H1 (cell line): ENCODE measurements around the gene SPTB. TPM values are rescaled to one million over a fixed set of nuclear protein-coding genes. Genes with fewer than 3 reads are reported as not detected.

Experiments used
- CTCF ChIA-PET: fragments of 300-600 bp; sonication (Branson Sonifier 250); formaldehyde crosslinking; loops from one replicate; lab custom pipeline; 2021; ENCODE audit not compliant: partially characterized antibody; lab: Charles Lee
- POLR2A ChIA-PET: fragments of 300-600 bp; sonication (Branson Sonifier 250); formaldehyde crosslinking; loops from one replicate; lab custom pipeline; 2021; ENCODE audit warnings: inconsistent platforms; ENCODE audit not compliant: partially characterized antibody; lab: Charles Lee
- DNase-seq, 2 experiments: peaks; one replicate each; pipeline versions ENCODE4 v3.0.0 to v3.0.0-alpha.2; 2010 to 2022; ENCODE audit warnings: low spot score in 2 of 2, low read depth in 1 of 2, mixed read lengths in 1 of 2
- FAIRE-seq: peaks from 2 replicates; lab custom pipeline; 2011; peaks lifted over from hg19 to GRCh38; lab: Jason Lieb, UNC
- H2AFZ ChIP-seq: 2 replicates; pipeline ENCODE4 v1.8.1; 2012; ENCODE audit warnings: low read length, inconsistent platforms
- H2AK5ac ChIP-seq: 2 replicates; pipeline ENCODE4 v1.6.1; 2013; ENCODE audit warnings: low read depth, low read length
- H2BK120ac ChIP-seq: replicated peaks from 2 replicates; pipeline ENCODE3; 2013; ENCODE audit warnings: low read depth, low read length, inconsistent platforms
- H2BK12ac ChIP-seq: 2 replicates; pipeline ENCODE4 v1.6.1; 2013; ENCODE audit warnings: low read depth, low read length
- H2BK15ac ChIP-seq: 2 replicates; pipeline ENCODE4 v1.6.1; 2013; ENCODE audit warnings: low read length
- H2BK20ac ChIP-seq: 2 replicates; pipeline ENCODE4 v1.6.1; 2013; ENCODE audit warnings: low read length
- H2BK5ac ChIP-seq: 2 replicates; pipeline ENCODE4 v1.6.1; 2013; ENCODE audit warnings: low read depth, low read length
- H3K14ac ChIP-seq: 2 replicates; pipeline ENCODE4 v1.6.1; 2013; ENCODE audit warnings: inconsistent platforms; ENCODE audit not compliant: insufficient read length
- H3K18ac ChIP-seq: 2 replicates; pipeline ENCODE4 v1.6.1; 2013; ENCODE audit warnings: low read length; ENCODE audit errors: extremely low read depth
- H3K23ac ChIP-seq: 2 replicates; pipeline ENCODE4 v1.6.1; 2013; ENCODE audit warnings: inconsistent platforms; ENCODE audit not compliant: insufficient read length
- H3K23me2 ChIP-seq: 2 replicates; pipeline ENCODE4 v1.6.1; 2013; ENCODE audit warnings: low read depth, low read length
- H3K27ac ChIP-seq: 2 replicates; pipeline ENCODE4 v1.6.1; 2011; ENCODE audit warnings: low read depth, low read length, inconsistent platforms
- H3K27me3 ChIP-seq, 4 experiments: replicated peaks in 1 of 4; 1 replicate in 1 of 4; 2 replicates in 3 of 4; pipeline versions ENCODE4 v1.6.1 to v1.8.1; 2011 to 2013; ENCODE audit warnings: low read length in 3 of 4, mild to moderate bottlenecking in 3 of 4, inconsistent platforms in 2 of 4, mixed read lengths in 2 of 4, moderate library complexity in 1 of 4; ENCODE audit not compliant: control insufficient read depth in 3 of 4, insufficient read depth in 3 of 4; ENCODE audit errors: extremely low read depth in 1 of 4
- H3K36me3 ChIP-seq, 4 experiments: 2 replicates each; pipeline versions ENCODE4 v1.6.1 to v1.8.1; 2011 to 2013; ENCODE audit warnings: mild to moderate bottlenecking in 4 of 4, low read length in 3 of 4, moderate library complexity in 2 of 4, control low read depth in 1 of 4, inconsistent platforms in 1 of 4; ENCODE audit not compliant: insufficient read depth in 4 of 4, control insufficient read depth in 2 of 4
- H3K4ac ChIP-seq: replicated peaks from 2 replicates; pipeline ENCODE3; 2013; ENCODE audit warnings: low read length, low read depth, mixed read lengths, inconsistent platforms; ENCODE audit not compliant: insufficient read length
- H3K4me1 ChIP-seq, 4 experiments: replicated peaks in 1 of 4; 1 replicate in 1 of 4; 2 replicates in 3 of 4; pipeline versions ENCODE4 v1.6.1 to v1.8.1; 2011 to 2013; ENCODE audit warnings: low read length in 3 of 4, inconsistent platforms in 2 of 4, mixed read lengths in 1 of 4; ENCODE audit not compliant: insufficient read depth in 4 of 4, control insufficient read depth in 3 of 4
- H3K4me2 ChIP-seq, 2 experiments: 2 replicates each; pipeline versions ENCODE4 v1.6.1 to v1.8.1; 2011 to 2013; ENCODE audit warnings: low read depth in 2 of 2, low read length in 2 of 2, control low read depth in 1 of 2, inconsistent platforms in 1 of 2, mild to moderate bottlenecking in 1 of 2; ENCODE audit not compliant: insufficient read depth in 1 of 2
- H3K4me3 ChIP-seq, 4 experiments: fragments of 200-600, 300-600 bp in 1 of 4; sonication (generic), shearing (Covaris generic), sonication (Bioruptor Twin) in 1 of 4; 2 replicates each; pipeline versions ENCODE4 v1.5.1 to v1.8.1; 2011 to 2016; ENCODE audit warnings: low read length in 4 of 4, low read depth in 3 of 4, control low read depth in 2 of 4, inconsistent platforms in 2 of 4, mild to moderate bottlenecking in 2 of 4, mixed read lengths in 1 of 4, moderate library complexity in 1 of 4; ENCODE audit not compliant: insufficient read depth in 2 of 4; ENCODE audit errors: extremely low read depth in 1 of 4
- H3K56ac ChIP-seq: replicated peaks from 2 replicates; pipeline ENCODE3; 2013; ENCODE audit warnings: low read depth, mild to moderate bottlenecking, mixed read lengths, low read length, inconsistent platforms; ENCODE audit not compliant: insufficient read length
- H3K79me1 ChIP-seq: 2 replicates; pipeline ENCODE4 v1.6.1; 2013; ENCODE audit warnings: low read depth, low read length, control low read depth
- H3K79me2 ChIP-seq, 2 experiments: 2 replicates each; pipeline versions ENCODE4 v1.6.1 to v1.8.1; 2012 to 2013; ENCODE audit warnings: low read length in 2 of 2, mild to moderate bottlenecking in 2 of 2, inconsistent platforms in 1 of 2; ENCODE audit not compliant: insufficient read depth in 2 of 2, control insufficient read depth in 1 of 2
- H3K9ac ChIP-seq, 4 experiments: replicated peaks in 1 of 4; 1 replicate in 1 of 4; 2 replicates in 3 of 4; pipeline versions ENCODE4 v1.6.1 to v1.8.1; 2011 to 2013; ENCODE audit warnings: low read depth in 3 of 4, low read length in 3 of 4, control low read depth in 2 of 4, mild to moderate bottlenecking in 2 of 4, moderate library complexity in 2 of 4, inconsistent platforms in 1 of 4; ENCODE audit errors: extremely low read depth in 1 of 4
- H3K9me3 ChIP-seq, 2 experiments: 2 replicates each; pipeline versions ENCODE4 v1.6.1 to v1.8.1; 2012 to 2013; ENCODE audit warnings: mild to moderate bottlenecking in 2 of 2, moderate library complexity in 2 of 2, control low read depth in 1 of 2, inconsistent platforms in 1 of 2, low read depth in 1 of 2, low read length in 1 of 2, mixed read lengths in 1 of 2; ENCODE audit not compliant: insufficient read depth in 2 of 2
- H4K20me1 ChIP-seq, 2 experiments: replicated peaks in 1 of 2; 2 replicates each; pipeline versions ENCODE3 to v1.8.1; 2011 to 2013; ENCODE audit warnings: inconsistent platforms in 2 of 2, low read length in 2 of 2, mild to moderate bottlenecking in 1 of 2; ENCODE audit not compliant: insufficient read depth in 2 of 2, control insufficient read depth in 1 of 2
- H4K5ac ChIP-seq: 2 replicates; pipeline ENCODE4 v1.6.1; 2013; ENCODE audit warnings: low read length, low read depth, mixed read lengths, inconsistent platforms; ENCODE audit not compliant: insufficient read length
- H4K8ac ChIP-seq: 2 replicates; pipeline ENCODE4 v1.8.0; 2013; ENCODE audit warnings: mild to moderate bottlenecking, moderate library complexity, low read length, inconsistent platforms; ENCODE audit not compliant: insufficient read depth; ENCODE audit errors: extremely low read depth
- H4K91ac ChIP-seq: replicated peaks from 2 replicates; pipeline ENCODE3; 2013; ENCODE audit warnings: low read length, mixed read lengths, inconsistent platforms; ENCODE audit not compliant: insufficient read length
- EGR1 ChIP-seq: IDR thresholded peaks from 2 replicates; pipeline ENCODE4 v1.6.1; 2011; ENCODE audit warnings: low read depth, low read length, borderline replicate concordance
- HDAC6 ChIP-seq: IDR thresholded peaks from one replicate; pipeline ENCODE4 v1.7.1; 2012; ENCODE audit warnings: low read depth, mild to moderate bottlenecking, inconsistent platforms, low read length, moderate library complexity
- KDM4A ChIP-seq: IDR thresholded peaks from one replicate; pipeline ENCODE4 v1.7.1; 2012; ENCODE audit warnings: low read depth, mild to moderate bottlenecking, moderate library complexity, low read length, inconsistent platforms; ENCODE audit not compliant: severe bottlenecking
- NRF1 ChIP-seq: IDR thresholded peaks from 2 replicates; pipeline ENCODE4 v1.6.1; 2011; ENCODE audit warnings: mild to moderate bottlenecking, low read depth, low read length, improper control_type of control experiment
- PHF8 ChIP-seq: fragments of 200-600 bp; sonication (generic); conservative IDR thresholded peaks from 2 replicates; pipeline ENCODE4 v1.7.1; 2012; ENCODE audit warnings: low read depth, mild to moderate bottlenecking, inconsistent platforms, low read length, moderate library complexity
- RAD21 ChIP-seq, 2 experiments: IDR thresholded peaks in 1 of 2; conservative IDR thresholded peaks in 1 of 2; 2 replicates each; pipeline ENCODE4 v1.6.1; 2011; ENCODE audit warnings: low read depth in 2 of 2, low read length in 2 of 2, improper control_type of control experiment in 1 of 2, inconsistent platforms in 1 of 2, mild to moderate bottlenecking in 1 of 2, moderate library complexity in 1 of 2
- RFX5 ChIP-seq: IDR thresholded peaks from 2 replicates; pipeline ENCODE4 v1.6.1; 2011; ENCODE audit warnings: low read depth, low read length, improper control_type of control experiment, borderline replicate concordance
- TAF7 ChIP-seq: optimal IDR thresholded peaks from 2 replicates; pipeline ENCODE3; 2011; ENCODE audit warnings: low read depth, mild to moderate bottlenecking, inconsistent platforms, low read length, moderate library complexity, borderline replicate concordance
- WGBS, 2 experiments: shearing (Covaris generic) in 1 of 2; methylation state at CpG; one replicate each; pipeline versions ENCODE4 v1.1.6 to v1.1.7; 2013 to 2015; ENCODE audit warnings: low lambda C conversion rate in 2 of 2, mixed read lengths in 2 of 2, inconsistent platforms in 1 of 2, low coverage in 1 of 2, missing lambda C conversion rate in 1 of 2; ENCODE audit not compliant: insufficient replicate concordance in 2 of 2, insufficient coverage in 1 of 2, insufficient read length in 1 of 2; ENCODE audit errors: extremely low coverage in 1 of 2, missing lambda C conversion rate in 1 of 2; 5-methylcytosine and 5-hydroxymethylcytosine counted together
- polyA plus RNA-seq, 7 experiments: library from polyadenylated mRNA; depleted of rRNA in 3 of 7; stranded (reverse) in 5 of 7; unstranded in 2 of 7; fragments of >200 nt in 5 of 7; fragments of 200-250 nt in 2 of 7; gene quantifications; 1 replicate in 5 of 7; 2 replicates in 1 of 7; 4 replicates in 1 of 7; pipeline versions ENCODE4 v1.2.1 to v1.2.3, GENCODE V29; 2011 to 2013; ENCODE audit warnings: missing spikeins in 2 of 7, mixed read lengths in 2 of 7
- total RNA-seq: library from RNA; stranded (reverse); fragmentation: NEBNext Ultra II Directional; extraction: Animal tissue kit (Norgen Biotek cat#: 25700); gene quantifications from 2 replicates; pipeline ENCODE4 v1.2.1, GENCODE V29; 2021

Gene SPTB
- total and polyA plus RNA-seq, 2 of the 8 experiments (the other 6 are each of a cell fraction or from before 2014, with no cell fraction given) = 0.30 to 2.4 TPM

DNA sequence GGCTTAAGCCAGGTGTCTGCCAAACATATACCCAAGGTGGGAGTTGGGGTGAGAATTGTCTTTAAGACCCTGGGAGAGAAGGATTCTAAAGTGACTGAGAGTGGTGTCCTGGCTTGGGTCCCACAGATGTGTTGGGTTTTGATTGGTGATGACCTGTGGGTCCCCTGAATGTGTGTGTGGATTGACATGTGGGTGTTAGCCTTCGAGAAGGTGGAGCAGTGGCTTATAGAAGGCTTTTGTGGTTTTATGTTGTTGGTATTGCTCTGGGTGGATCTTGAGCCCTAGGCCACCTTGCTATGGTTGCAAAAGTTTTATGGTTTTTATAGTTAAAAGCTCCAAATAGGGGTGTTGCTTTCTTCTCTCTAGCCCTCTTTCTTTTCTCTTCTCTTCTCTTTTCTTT is 145.8 kb downstream of the SPTB start:
- no peaks in the 10 kb centered on the region for H3K27me3 ChIP-seq
- H3K9ac ChIP-seq = no peak overlapping the region
- no peak overlapping the region for H2BK20ac ChIP-seq
- H2AK5ac ChIP-seq = no peak overlapping the region
- no peak overlapping the region for H3K4me3 ChIP-seq
- H3K27ac ChIP-seq = no peak overlapping the region
- peaks cover 3 to 11% of the 10 kb centered on the region in 2 experiments for H4K20me1 ChIP-seq
- no peak overlapping the region for H3K4ac ChIP-seq
- TF ChIP-seq KDM4A (no peak), EGR1 (no peak), TAF7 (no peak), RAD21 (IDR thresholded peaks at IDR 0.05 in 1 of 2, conservative IDR thresholded peaks at IDR 0.05 in 1 of 2; ENCODE audit: low read depth in 2 of 2, low read length in 2 of 2) (no peak), RFX5 (no peak), HDAC6 (no peak), PHF8 (no peak), NRF1 (no peak)
- no peak overlapping the region for H3K18ac ChIP-seq
- H2BK120ac ChIP-seq = no peak overlapping the region
- no peak overlapping the region for H3K4me2 ChIP-seq
- no peaks in the 10 kb centered on the region for H3K9me3 ChIP-seq
- no peaks in the 10 kb centered on the region; the same call in 1 of the 2 replicates for H3K79me1 ChIP-seq
- peaks cover 0 to 19% of the 10 kb centered on the region in 2 experiments; a peak in 1 of 4 replicates for H3K79me2 ChIP-seq
- no peak overlapping the region for H4K8ac ChIP-seq
- WGBS, 2 experiments = 57% methylated on average over 1 of the region's 1 CpG; no CpG with 5 or more reads in 1 of the 2 experiments
- no peak overlapping the region for H3K56ac ChIP-seq
- no peak for FAIRE-seq
- peaks cover 16 to 43% (median 37%) of the 10 kb centered on the region in 4 experiments; a peak in 7 of 8 replicates for H3K36me3 ChIP-seq
- no peak overlapping the region for H2AFZ ChIP-seq
- no peak overlapping the region for H3K23ac ChIP-seq
- POLR2A ChIA-PET = interaction anchor here (0.9 to 1.5 kb wide), 3 partner anchors 9 to 228 kb away, joined by 3 to 5 read pairs (median 5); no protein-coding TSS in a partner anchor
- H4K5ac ChIP-seq = no peak overlapping the region
- no peak overlapping the region for H2BK12ac ChIP-seq
- CTCF ChIA-PET = interaction anchor here (0.6 to 1.0 kb wide), 7 partner anchors 8 to 304 kb away, joined by 3 to 4 read pairs (median 3); no protein-coding TSS in a partner anchor
- H3K23me2 ChIP-seq = no peaks in the 10 kb centered on the region
- H2BK15ac ChIP-seq = no peak overlapping the region
- no peak overlapping the region for H3K14ac ChIP-seq
- H4K91ac ChIP-seq = no peak overlapping the region
- peaks cover 0 to 13% (median 6%) of the 10 kb centered on the region in 4 experiments; a peak in 6 of 7 replicates for H3K4me1 ChIP-seq
- no peak overlapping the region for H2BK5ac ChIP-seq
- no peak for DNase-seq
